Urinary bladder (tissue), 4 donors: ENCODE results near the gene UCHL1. TPM values are rescaled to one million over a fixed set of nuclear protein-coding genes. Genes with fewer than 3 reads are reported as not detected.
"Not testable (repeated sequence)": the region's sequence is repeated elsewhere in the genome, so short reads cannot be mapped to it uniquely, and the experiment has no call there.

Experiments used
- DNase-seq: peaks from one replicate; pipeline ENCODE4 v3.0.0-alpha.2; 2015; ENCODE audit errors: extremely low spot score
- H3K27ac ChIP-seq: one replicate; pipeline ENCODE4 v1.5.1; 2013; ENCODE audit warnings: low read depth, mild to moderate bottlenecking, moderate library complexity
- H3K36me3 ChIP-seq: one replicate; pipeline ENCODE4 v1.6.1; 2013; ENCODE audit warnings: mild to moderate bottlenecking, moderate library complexity; ENCODE audit not compliant: insufficient read depth
- H3K4me1 ChIP-seq: one replicate; pipeline ENCODE4 v1.6.1; 2013; ENCODE audit warnings: mild to moderate bottlenecking, moderate library complexity; ENCODE audit not compliant: insufficient read depth
- H3K4me3 ChIP-seq: one replicate; pipeline ENCODE4 v1.5.1; 2013; ENCODE audit warnings: low read depth, low read length
- WGBS: extraction: QIAGEN DNeasy Blood & Tissue Kit; methylation state at CpG from one replicate; pipeline ENCODE4 v1.1.7; 2013; 5-methylcytosine and 5-hydroxymethylcytosine counted together
- polyA plus RNA-seq: library from polyadenylated mRNA; stranded (reverse); fragments of 200-250 nt; gene quantifications from one replicate; pipeline ENCODE4 v1.2.3, GENCODE V29; 2013
- total RNA-seq: library from RNA; depleted of rRNA; stranded (reverse); fragments of >200 nt; gene quantifications from one replicate; pipeline ENCODE4 v1.2.3, GENCODE V29; 2014
- donor health status: healthy with polysubstance abuse.
- donor health status: healthy.

UCHL1 gene
- total and polyA plus RNA-seq, 2 donors, result 37.2 to 81.6 TPM

- Histone ChIP-seq H3K4me3 (peak overlapping the region; percentile 47), H3K4me1 (peaks cover 8% of the 10 kb centered on the region), H3K27ac (no peak overlapping the region), H3K36me3 (no peaks in the 10 kb centered on the region)
- WGBS, result 51% methylated on average over 11 of the region's 11 CpGs
- DNase-seq, result no peak
These were observed 1.2 kb downstream of the UCHL1 start for GRCh38 chr4:41257906-41258305.

- Histone ChIP-seq H3K4me1 (peaks cover 8% of the 10 kb centered on the region), H3K36me3 (no peaks in the 10 kb centered on the region), H3K4me3 (no peak overlapping the region), H3K27ac (no peak overlapping the region)
- DNase-seq, result no peak
- 72% methylated on average over 5 of the region's 5 CpGs for WGBS
These were observed 2.1 kb downstream of the UCHL1 start for GRCh38 chr4:41258783-41259182.

- WGBS, result 95% methylated on average over 9 of the region's 9 CpGs
- H3K4me1 ChIP-seq, result peaks cover 8% of the 10 kb centered on the region
- no peak for DNase-seq
- no peaks in the 10 kb centered on the region for H3K36me3 ChIP-seq
- no peak overlapping the region for H3K27ac ChIP-seq
- no peak overlapping the region for H3K4me3 ChIP-seq
These were observed 3.5 kb downstream of the UCHL1 start for GRCh38 chr4:41260116-41260733.

- no peak overlapping the region for H3K27ac ChIP-seq
- H3K4me3 ChIP-seq, result no peak overlapping the region
- H3K36me3 ChIP-seq, result no peaks in the 10 kb centered on the region
- WGBS, result 97% methylated on average over 6 of the region's 6 CpGs
- no peak for DNase-seq
- peaks cover 4% of the 10 kb centered on the region for H3K4me1 ChIP-seq
These were observed 5.5 kb downstream of the UCHL1 start for GRCh38 chr4:41262198-41262597.

- DNase-seq, result no peak
- Histone ChIP-seq H3K4me1 (no peaks in the 10 kb centered on the region), H3K36me3 (no peaks in the 10 kb centered on the region), H3K27ac (no peak overlapping the region), H3K4me3 (no peak overlapping the region)
- WGBS, result 61% methylated on average over 1 of the region's 1 CpG
These were observed 7.5 kb downstream of the UCHL1 start for GRCh38 chr4:41264212-41264611.

- WGBS, result 60% methylated on average over 7 of the region's 7 CpGs
- H3K36me3 ChIP-seq, result no peaks in the 10 kb centered on the region
These were observed 11.3 kb downstream of the UCHL1 start for GRCh38 chr4:41267997-41268396.

GRCh38 chr4:41268721-41269517 is 12.2 kb downstream of the UCHL1 start:
- Histone ChIP-seq H3K36me3 (no peaks in the 10 kb centered on the region), H3K4me3 (no peak overlapping the region), H3K27ac (no peak overlapping the region), H3K4me1 (no peaks in the 10 kb centered on the region)
- DNase-seq, result no peak
- 93% methylated on average over 7 of the region's 7 CpGs for WGBS

More at GRCh38 chr4:41267997-41268396, 11.3 kb downstream of the UCHL1 start:
- Histone ChIP-seq H3K4me1 (no peaks in the 10 kb centered on the region), H3K27ac (no peak overlapping the region), H3K4me3 (no peak overlapping the region)
- no peak for DNase-seq

GRCh38 chr4:41269682-41270081 is 13.0 kb downstream of the UCHL1 start:
- no peak overlapping the region for H3K4me3 ChIP-seq
- DNase-seq, result no peak
- H3K4me1 ChIP-seq, result no peaks in the 10 kb centered on the region
- no peaks in the 10 kb centered on the region for H3K36me3 ChIP-seq
- no peak overlapping the region for H3K27ac ChIP-seq

GRCh38 chr4:41275931-41276330 is 19.2 kb downstream of the UCHL1 start:
- not testable (repeated sequence) for H3K4me1 ChIP-seq, H3K27ac ChIP-seq, H3K4me3 ChIP-seq, H3K36me3 ChIP-seq, DNase-seq
- 96% methylated on average over 13 of the region's 13 CpGs for WGBS

GRCh38 chr4:41280010-41280409 is 23.3 kb downstream of the UCHL1 start:
- DNase-seq, result no peak
- WGBS, result 65% methylated on average over 8 of the region's 8 CpGs
- Histone ChIP-seq H3K27ac (no peak overlapping the region), H3K36me3 (no peaks in the 10 kb centered on the region), H3K4me1 (no peaks in the 10 kb centered on the region), H3K4me3 (no peak overlapping the region)

GRCh38 chr4:41281038-41281634 is 24.4 kb downstream of the UCHL1 start:
- WGBS, result 14% methylated on average over 7 of the region's 7 CpGs
- no peak overlapping the region for H3K4me3 ChIP-seq
- no peaks in the 10 kb centered on the region for H3K36me3 ChIP-seq
- H3K4me1 ChIP-seq, result no peaks in the 10 kb centered on the region
- DNase-seq, result peak; percentile 66
- H3K27ac ChIP-seq, result no peak overlapping the region

- WGBS, result 1% methylated on average over 1 of the region's 1 CpG
- DNase-seq, result no peak
- Histone ChIP-seq H3K27ac (no peak overlapping the region), H3K36me3 (no peaks in the 10 kb centered on the region), H3K4me3 (no peak overlapping the region), H3K4me1 (no peaks in the 10 kb centered on the region)
These were observed 25.6 kb downstream of the UCHL1 start for GRCh38 chr4:41282366-41282765.

- Histone ChIP-seq H3K4me1 (no peaks in the 10 kb centered on the region), H3K27ac (no peak overlapping the region), H3K36me3 (no peaks in the 10 kb centered on the region), H3K4me3 (no peak overlapping the region)
- WGBS, result 87% methylated on average over 6 of the region's 6 CpGs
- no peak for DNase-seq
These were observed 28.6 kb downstream of the UCHL1 start for GRCh38 chr4:41285202-41285863.

GRCh38 chr4:41285864-41286235 is 29.1 kb downstream of the UCHL1 start:
- Histone ChIP-seq H3K27ac (no peak overlapping the region), H3K36me3 (no peaks in the 10 kb centered on the region), H3K4me1 (no peaks in the 10 kb centered on the region), H3K4me3 (no peak overlapping the region)
- WGBS, result 90% methylated on average over 3 of the region's 3 CpGs
- no peak for DNase-seq
